ENCODE measurements around the gene POLR1E.

The POLR1E gene

GRCh38 chr9:37485389-37486255 is at the start of gene POLR1E:
Gene POLR1E, plus strand, starts transcription at chr9:37485948. Its CDS starts 100 bp downstream, at chr9:37486048.
- DNase-seq (ENCODE audit: low read depth in 2 of 2), result peak; percentile 92 to 94

GRCh38 chr9:37436540-37436939 is 49.2 kb upstream of the POLR1E start:
- no peak for DNase-seq (ENCODE audit: low read depth in 2 of 2)

- DNase-seq (ENCODE audit: low read depth in 2 of 2), result no peak
Measured at GRCh38 chr9:37437010-37437409, 48.7 kb upstream of the POLR1E start.

- no peak for DNase-seq (ENCODE audit: low read depth in 2 of 2)
Measured at GRCh38 chr9:37437621-37438020, 48.1 kb upstream of the POLR1E start.

GRCh38 chr9:37438359-37438758 is 47.4 kb upstream of the POLR1E start:
- no peak for DNase-seq (ENCODE audit: low read depth in 2 of 2)

- DNase-seq (ENCODE audit: low read depth in 2 of 2), result no peak
Measured at GRCh38 chr9:37441776-37442370, 43.9 kb upstream of the POLR1E start.

- no peak for DNase-seq (ENCODE audit: low read depth in 2 of 2)
Measured at GRCh38 chr9:37442556-37442955, 43.2 kb upstream of the POLR1E start.

GRCh38 chr9:37443566-37443965 is 42.2 kb upstream of the POLR1E start:
- no peak for DNase-seq (ENCODE audit: low read depth in 2 of 2)

- DNase-seq (ENCODE audit: low read depth in 2 of 2), result no peak
Measured at GRCh38 chr9:37444890-37445289, 40.9 kb upstream of the POLR1E start.

- no peak for DNase-seq (ENCODE audit: low read depth in 2 of 2)
Measured at GRCh38 chr9:37445832-37446231, 39.9 kb upstream of the POLR1E start.

GRCh38 chr9:37446401-37446800 is 39.3 kb upstream of the POLR1E start:
- DNase-seq (ENCODE audit: low read depth in 2 of 2), result no peak

- no peak for DNase-seq (ENCODE audit: low read depth in 2 of 2)
Measured at GRCh38 chr9:37447111-37447510, 38.6 kb upstream of the POLR1E start.

GRCh38 chr9:37449862-37450632 is 35.7 kb upstream of the POLR1E start:
- no peak for DNase-seq (ENCODE audit: low read depth in 2 of 2)

- no peak for DNase-seq (ENCODE audit: low read depth in 2 of 2)
Measured at GRCh38 chr9:37451628-37452027, 34.1 kb upstream of the POLR1E start.

- no peak for DNase-seq (ENCODE audit: low read depth in 2 of 2)
Measured at GRCh38 chr9:37452611-37453010, 33.1 kb upstream of the POLR1E start.

GRCh38 chr9:37453827-37454226 is 31.9 kb upstream of the POLR1E start:
- DNase-seq (ENCODE audit: low read depth in 2 of 2), result no peak

- DNase-seq (ENCODE audit: low read depth in 2 of 2), result no peak
Measured at GRCh38 chr9:37454238-37454637, 31.5 kb upstream of the POLR1E start.

- no peak for DNase-seq (ENCODE audit: low read depth in 2 of 2)
Measured at GRCh38 chr9:37455884-37456647, 29.7 kb upstream of the POLR1E start.

- DNase-seq (ENCODE audit: low read depth in 2 of 2), result no peak
Measured at GRCh38 chr9:37456817-37457216, 28.9 kb upstream of the POLR1E start.

- no peak for DNase-seq (ENCODE audit: low read depth in 2 of 2)
Measured at GRCh38 chr9:37464006-37464405, 21.7 kb upstream of the POLR1E start.

- peak; percentile 30 to 69 for DNase-seq (ENCODE audit: low read depth in 2 of 2)
Measured at GRCh38 chr9:37464426-37465248, 21.1 kb upstream of the POLR1E start.
